HS-5 (cell line): Measurements from ENCODE around the gene CAT.
A peak's percentile ranks its signal among the peaks of the same experiment; 100 is the strongest.

Experiments used
- DNase-seq: peaks from one replicate; pipeline ENCODE4 v3.0.0-alpha.2; 2012; ENCODE audit warnings: low read depth

CAT gene

DNA sequence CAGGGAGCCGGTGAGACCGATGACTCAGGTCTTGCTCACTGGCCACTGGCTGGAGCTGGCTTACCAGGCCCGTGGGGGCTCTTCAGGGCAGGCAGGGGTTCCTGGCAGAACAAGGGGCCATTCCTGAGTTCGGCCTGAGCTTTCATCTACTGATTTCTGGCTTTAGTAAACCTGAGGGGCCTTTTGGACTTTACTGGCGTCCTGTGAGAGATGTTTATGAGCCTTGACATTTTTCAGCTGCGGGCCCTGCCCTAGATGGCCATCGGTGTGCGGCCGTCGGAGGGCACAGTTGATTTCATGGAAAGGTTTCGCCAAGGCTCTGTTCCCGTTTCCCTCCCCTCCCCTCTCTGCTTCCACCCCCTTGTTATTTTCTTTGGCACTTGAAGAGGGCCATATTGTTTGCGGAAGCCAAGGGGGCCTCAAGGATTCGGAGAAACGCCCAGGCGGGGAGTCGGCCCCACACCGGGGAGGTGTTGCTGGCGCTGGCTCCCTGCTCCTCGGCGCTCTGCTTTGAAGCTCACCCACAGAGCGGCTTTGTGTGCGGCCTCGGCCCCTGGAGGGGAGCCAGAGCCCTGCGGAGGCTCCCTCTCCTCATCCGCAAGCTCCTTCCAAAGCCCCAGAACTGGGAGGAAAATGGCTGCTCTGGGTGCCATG is 57.1 kb downstream of the CAT start:
- no peak for DNase-seq

- no peak for DNase-seq
Observed at GRCh38 chr11:34499719-34500500, 61.2 kb downstream of the CAT start.

- DNase-seq = peak; percentile 93
Observed at GRCh38 chr11:34501500-34501899, 62.8 kb downstream of the CAT start.

DNA sequence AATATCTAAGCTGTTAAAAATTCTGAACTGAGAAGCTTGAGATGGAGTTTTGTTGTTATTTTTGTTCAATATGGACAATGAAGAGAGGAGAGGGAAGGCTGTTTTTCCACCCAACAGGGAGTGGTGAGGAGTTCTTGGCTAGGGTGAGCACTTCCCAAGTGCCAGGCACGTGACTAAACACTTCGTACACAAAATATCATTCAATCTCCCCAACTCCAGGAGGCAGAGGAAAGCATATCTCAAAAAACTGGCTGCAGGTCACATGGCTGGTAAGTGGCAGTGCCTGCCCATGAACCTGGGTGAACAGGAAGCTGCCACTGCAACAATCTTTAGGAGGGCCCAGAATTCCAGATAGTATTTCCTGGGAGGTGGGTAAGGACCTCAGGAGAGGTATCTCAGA is 63.2 kb downstream of the CAT start:
- no peak for DNase-seq

DNA sequence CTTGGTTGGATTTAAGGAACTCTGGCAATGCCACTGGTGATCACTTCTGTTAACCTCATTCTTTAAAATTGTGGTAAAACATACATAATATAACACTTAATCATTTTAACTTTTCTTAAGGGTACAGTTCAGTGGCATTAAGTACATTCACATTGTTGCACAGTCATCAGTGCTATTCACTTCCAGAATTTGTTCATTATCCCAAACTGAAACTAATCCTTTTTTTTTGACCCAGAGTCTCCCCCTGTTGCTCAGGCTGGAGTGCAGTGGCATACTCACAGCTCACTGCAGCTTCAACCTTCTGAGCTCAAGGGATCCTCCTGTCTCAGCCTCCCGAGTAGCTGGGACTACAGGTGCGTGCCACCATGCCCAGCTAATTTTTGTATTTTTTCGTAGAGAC is 64.2 kb downstream of the CAT start:
- no peak for DNase-seq

DNA sequence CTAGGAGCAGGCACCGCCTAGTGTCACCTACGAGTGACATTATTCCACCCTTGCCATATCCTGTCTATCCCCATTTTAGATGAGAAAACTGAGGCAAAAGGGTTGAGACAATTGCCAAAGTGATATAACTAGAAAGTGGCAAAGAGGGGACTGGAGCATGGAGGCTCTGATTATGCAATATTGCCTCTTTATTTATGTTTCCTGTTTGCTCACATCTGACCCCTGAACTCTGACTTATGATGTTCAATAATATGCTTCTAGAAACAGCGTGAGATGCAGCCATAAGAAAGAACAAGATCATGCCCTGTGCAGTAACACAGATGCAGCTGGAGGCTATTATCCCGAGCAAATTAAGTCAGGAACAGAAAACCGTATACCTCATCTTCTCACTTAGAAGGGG is 67.1 kb downstream of the CAT start:
- no peak for DNase-seq

DNA sequence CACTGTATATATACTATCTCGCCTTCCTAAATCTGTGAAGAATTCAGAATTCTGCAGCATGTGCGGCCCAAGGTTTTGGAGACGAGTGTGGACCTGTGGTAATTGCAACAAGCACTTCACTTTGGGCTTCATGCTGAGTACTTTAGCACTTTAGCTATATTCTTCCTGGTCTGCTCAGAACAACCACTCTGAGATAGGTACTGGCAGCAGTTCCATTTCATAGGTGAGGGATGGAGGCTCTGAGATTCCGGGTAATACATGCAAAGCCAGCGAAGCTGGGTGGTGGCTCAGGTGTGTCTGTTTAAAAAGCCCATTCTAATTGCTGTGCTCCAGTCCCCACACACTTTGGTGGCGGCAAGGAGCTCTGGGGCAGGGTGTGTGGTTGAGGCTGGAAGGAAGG is 68.4 kb downstream of the CAT start:
- DNase-seq = no peak

DNA sequence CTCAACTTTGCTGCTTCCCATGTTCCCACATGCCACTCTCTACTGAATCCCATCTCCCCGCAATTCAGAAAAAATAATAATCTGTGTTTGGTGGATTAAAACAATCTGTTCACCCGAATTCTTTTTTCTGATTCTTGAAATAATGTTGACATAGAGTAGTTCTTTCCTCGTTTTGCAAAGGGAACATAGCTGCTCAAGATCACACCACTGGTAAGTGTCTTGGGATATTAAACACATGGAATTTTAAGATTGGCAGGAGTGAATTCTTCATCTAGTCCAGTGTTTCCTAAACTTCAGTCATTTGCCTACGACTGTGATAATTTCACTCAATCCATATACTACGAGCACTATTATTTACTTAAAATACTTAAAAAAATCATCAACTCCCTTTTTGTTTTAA is 68.9 kb downstream of the CAT start:
- no peak for DNase-seq

DNA sequence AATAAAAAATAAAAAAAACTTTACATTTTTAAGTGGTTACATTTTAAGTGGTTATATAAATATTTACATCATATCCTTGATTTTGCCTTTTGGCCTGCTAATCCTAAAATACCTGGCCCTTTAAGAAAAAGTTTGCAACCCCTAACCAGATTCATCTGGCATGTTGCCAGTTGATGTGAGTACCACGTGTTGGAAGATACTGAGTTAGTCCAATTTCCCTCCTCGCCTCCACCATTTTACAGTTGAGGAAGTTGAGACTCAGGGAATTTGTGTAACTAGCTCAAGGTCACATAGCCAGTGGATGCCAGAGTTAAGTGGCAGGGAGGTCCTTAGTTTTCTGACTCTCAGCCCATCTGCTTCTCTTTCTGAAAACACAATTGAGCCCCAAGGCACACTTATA is 69.8 kb downstream of the CAT start:
- no peak for DNase-seq

DNA sequence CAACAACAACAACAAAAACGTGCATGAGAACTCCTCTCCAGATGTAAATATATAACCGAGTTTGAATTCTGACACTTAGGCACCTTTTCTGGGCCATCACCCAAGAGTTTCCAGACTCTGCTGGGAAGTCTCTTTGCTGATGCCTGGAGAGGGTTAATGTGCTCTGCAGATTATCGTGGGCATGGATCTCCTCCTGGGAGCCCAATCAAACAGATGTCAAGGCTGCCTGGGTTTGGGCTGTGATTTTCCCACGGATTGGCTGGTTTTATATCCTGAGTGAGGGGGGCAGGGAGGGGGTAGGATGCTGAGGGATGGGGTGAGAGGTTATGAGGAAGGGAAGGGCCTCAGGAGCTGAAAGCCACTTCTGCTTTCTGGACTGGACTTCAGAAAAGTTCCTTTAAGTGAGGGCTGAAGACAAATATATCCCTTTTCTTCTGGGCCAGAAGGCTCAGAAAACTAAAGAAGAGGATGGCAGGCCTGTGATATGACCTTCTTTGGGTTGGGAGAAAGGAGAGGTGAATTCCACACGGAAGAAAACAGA is 70.7 kb downstream of the CAT start:
- no peak for DNase-seq

DNA sequence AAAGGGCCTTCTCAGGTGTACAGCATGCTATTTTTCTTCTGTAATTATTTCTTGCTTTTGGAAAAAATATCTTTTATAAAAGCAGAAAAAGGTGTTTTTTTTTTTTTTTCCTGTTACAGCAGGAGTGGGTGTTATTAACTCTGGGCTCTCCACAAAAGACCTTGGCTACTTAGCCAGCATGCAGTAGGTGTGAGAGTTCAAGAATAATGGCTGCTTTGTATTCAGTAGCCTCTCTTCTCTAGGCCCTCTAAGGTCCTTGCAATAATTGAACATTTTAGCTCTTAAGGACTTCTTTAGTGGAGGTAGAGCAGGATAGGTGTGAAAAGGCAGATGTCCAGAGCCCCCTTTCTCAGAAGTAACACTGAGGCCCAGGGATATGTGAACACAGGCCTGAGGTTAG is 71.5 kb downstream of the CAT start:
- DNase-seq = no peak

DNA sequence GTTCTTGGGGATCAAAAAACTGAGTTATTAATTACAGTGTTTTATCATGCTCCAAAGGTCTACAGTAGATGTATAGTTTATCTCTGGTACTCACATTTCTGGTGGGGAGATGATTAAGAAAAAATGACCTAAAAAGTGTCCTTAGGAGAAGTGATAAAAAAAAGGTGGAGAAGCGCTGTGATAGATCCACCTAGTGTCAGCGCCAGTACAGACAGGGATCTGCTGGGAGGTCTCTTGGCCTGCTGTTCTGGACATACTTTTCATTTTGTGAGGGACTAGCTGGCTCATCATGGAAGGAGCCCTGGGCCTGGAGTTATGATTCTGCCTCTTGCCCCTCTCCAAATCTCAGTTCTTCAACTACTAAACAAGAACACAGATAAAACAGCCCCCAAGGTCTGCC is 71.9 kb downstream of the CAT start:
- DNase-seq = no peak

DNA sequence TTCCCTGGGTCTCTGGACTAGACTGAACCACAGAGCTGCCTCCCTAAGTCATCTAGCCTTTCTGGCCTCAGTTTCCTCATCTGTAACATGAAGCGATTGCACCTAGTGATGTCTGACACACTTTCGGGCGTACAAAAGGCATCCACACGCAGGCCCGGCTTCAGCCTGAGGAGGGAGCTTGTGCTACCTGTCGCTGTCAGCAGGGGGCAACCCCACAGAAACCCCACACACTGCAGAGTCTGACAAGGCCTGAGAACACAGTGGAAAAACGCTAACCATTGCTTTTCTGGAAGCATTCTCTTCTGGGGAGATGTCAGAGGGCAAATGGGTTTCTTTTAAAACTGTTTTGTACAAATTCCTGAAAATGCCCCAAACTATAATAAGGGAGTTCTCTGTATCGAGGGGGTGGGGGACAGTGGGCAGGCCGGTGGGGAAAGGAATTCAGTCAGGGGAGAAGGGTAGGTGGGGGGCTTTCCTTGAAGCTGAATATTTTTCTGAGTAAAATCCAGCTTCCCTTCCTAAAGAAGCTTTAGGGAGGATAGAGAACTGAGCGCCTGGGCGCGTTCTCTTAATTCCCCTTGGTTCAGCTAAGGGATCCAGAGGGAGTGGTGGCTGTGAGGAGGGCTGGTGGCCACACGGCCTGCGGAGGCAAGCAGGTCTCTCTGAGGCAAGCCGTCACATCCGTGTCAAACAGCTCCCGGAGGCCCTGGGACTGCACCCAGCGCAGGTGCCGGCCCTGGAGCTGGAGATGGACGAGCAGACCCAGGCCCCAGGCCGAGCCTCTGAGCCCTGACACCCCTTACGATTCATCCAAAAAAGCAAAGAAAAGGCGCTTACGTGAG is 74.3 kb downstream of the CAT start:
- DNase-seq = no peak

DNA sequence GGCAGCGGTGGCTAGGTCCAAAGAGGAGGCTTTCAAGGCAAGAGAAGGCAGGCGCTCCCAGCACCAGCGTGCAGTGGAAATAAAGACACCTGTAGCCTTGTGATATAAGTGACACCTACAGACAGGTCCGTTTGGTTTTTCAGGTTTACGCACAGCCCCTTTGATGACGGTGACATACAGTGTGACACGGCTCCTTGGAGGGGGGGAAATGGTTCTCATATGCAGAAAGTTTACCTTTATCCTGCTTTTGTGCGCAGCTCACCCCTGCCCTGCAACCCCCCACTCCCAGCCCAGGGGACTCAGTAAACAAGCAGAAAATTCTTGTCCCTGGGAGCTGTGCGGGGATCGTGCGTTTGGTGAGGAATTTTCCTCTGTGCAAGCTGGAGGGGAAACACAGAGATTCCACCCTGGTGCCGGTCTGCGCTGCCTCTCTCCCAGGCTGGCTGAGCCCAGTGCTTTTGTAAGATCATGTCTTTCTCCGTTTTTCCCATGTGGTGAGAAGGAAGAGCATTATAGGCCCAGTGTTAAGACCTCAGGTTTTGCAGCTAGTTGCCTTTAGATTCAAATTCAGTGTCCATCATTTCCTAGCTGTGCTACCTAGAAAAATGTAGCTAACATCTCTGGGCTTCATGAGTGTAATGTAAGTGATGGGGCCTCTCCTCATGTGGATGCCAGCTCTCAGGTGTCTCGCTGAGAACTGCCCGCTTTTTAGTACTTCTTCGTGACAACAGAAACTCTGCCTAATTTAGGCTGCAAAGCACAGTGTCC is 75.1 kb downstream of the CAT start, which contains the start of gene ELF5:
ELF5 (minus strand) TSS at position 113 of the 768 bp plus-strand sequence. CDS start 8,045 bp downstream, outside the sequence.
- no peak for DNase-seq

GRCh38 chr11:34514597-34514996 is 75.9 kb downstream of the CAT start:
- no peak for DNase-seq

- DNase-seq = no peak
Observed at GRCh38 chr11:34516247-34517040, 77.7 kb downstream of the CAT start.

- DNase-seq = no peak
Observed at GRCh38 chr11:34519595-34520235, 81.0 kb downstream of the CAT start.

GRCh38 chr11:34521265-34521664 is 82.5 kb downstream of the CAT start:
- DNase-seq = no peak
